VCaP (cell line): Measurements from ENCODE around the gene GLIPR2.

Source experiments
- H3K27ac ChIP-seq: fragments of 450-650 bp; 2 replicates; pipeline ENCODE4 v1.5.1; 2017
- TF ChIP-seq, protein P1 (sequence below): fragments of 450-650 bp; conservative IDR thresholded peaks from 2 replicates; pipeline ENCODE4 v1.5.1; 2017; ENCODE audit warnings: mild to moderate bottlenecking, moderate library complexity

The GLIPR2 gene

DNA sequence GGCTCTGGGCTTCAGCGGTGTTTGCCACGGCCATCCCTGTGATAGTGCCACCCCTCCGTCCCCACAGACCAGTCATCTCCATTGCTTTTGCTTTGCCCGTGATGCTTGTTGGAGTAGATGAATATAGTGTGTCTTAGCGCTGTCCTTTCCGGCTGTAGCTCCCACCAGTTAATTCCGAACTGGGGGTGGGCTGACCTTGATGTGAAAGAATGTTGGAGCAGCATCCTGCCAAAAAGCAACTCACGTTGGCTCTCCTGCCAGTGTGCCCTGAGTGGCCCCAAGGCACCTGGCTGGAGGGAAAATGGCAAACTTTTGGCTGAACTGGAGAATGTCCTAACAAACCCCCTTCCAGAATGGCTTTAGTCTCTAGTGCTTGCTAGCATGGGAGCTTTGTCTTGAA is 74.2 kb downstream of the GLIPR2 start:
- TF ChIP-seq, protein P1, sequence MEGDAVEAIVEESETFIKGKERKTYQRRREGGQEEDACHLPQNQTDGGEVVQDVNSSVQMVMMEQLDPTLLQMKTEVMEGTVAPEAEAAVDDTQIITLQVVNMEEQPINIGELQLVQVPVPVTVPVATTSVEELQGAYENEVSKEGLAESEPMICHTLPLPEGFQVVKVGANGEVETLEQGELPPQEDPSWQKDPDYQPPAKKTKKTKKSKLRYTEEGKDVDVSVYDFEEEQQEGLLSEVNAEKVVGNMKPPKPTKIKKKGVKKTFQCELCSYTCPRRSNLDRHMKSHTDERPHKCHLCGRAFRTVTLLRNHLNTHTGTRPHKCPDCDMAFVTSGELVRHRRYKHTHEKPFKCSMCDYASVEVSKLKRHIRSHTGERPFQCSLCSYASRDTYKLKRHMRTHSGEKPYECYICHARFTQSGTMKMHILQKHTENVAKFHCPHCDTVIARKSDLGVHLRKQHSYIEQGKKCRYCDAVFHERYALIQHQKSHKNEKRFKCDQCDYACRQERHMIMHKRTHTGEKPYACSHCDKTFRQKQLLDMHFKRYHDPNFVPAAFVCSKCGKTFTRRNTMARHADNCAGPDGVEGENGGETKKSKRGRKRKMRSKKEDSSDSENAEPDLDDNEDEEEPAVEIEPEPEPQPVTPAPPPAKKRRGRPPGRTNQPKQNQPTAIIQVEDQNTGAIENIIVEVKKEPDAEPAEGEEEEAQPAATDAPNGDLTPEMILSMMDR = no peak
- H3K27ac ChIP-seq = no peak overlapping the region

DNA sequence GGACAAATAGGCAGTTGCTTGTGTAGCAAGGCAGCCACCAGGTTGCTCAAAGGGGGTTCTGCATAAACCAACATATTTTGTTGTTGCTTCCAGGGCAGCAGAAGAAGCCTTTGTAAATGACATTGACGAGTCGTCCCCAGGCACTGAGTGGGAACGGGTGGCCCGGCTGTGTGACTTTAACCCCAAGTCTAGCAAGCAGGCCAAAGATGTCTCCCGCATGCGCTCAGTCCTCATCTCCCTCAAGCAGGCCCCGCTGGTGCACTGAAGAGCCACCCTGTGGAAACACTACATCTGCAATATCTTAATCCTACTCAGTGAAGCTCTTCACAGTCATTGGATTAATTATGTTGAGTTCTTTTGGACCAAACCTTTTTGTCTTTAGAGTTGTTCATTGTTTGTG is 75.0 kb downstream of the GLIPR2 start:
- H3K27ac ChIP-seq = no peak overlapping the region
- TF ChIP-seq, protein P1 = no peak

DNA sequence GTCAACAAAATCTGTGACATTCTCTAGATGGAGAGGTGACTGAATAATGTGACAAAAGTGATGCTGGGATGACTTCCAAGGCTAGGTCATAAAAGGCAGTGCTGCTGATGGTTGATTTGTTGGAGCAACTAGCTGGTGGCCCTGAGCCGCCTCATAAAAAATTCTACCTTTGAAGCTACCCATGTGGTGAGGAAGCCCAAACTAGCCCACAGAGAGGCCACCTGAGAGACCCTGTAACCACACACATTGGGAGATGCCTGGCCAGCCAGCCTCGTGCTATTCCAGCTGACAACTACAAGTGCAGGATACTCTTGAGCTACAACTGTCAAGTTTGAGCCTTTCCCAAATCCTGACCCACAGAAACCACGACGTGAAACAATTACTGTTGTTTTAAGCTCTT is 76.9 kb downstream of the GLIPR2 start:
- TF ChIP-seq, protein P1 = no peak
- no peak overlapping the region for H3K27ac ChIP-seq
